Spleen (tissue), 7 donors: Measurements from ENCODE around the gene ALPK3.

Experiments used
- CTCF ChIP-seq, 11 experiments: fragments of 200-600 bp in 7 of 11; fragments of 450-650 bp in 4 of 11; sonication (generic) in 4 of 11; IDR thresholded peaks in 8 of 11; conservative IDR thresholded peaks in 3 of 11; 1 replicate in 7 of 11; 2 replicates in 4 of 11; pipeline versions ENCODE4 v1.4.0 to v1.8.0; 2016 to 2021; ENCODE audit warnings: antibody characterized with exemption in 11 of 11, inconsistent platforms in 4 of 11, mild to moderate bottlenecking in 1 of 11
- POLR2A ChIP-seq, 3 donors: fragments of 450-650 bp; IDR thresholded peaks; one replicate each; pipeline ENCODE4 v1.5.1; 2017; ENCODE audit warnings: antibody characterized with exemption in 3 of 3, mild to moderate bottlenecking in 1 of 3
- POLR2AphosphoS5 ChIP-seq, 3 donors: sonication (generic); formaldehyde crosslinking; IDR thresholded peaks; one replicate each; pipeline ENCODE4 v1.5.1; 2017; ENCODE audit warnings: antibody characterized with exemption in 3 of 3
- donor health status: DM: no; HTN: no; CAD: no; lungs with moderate emphysema.
- donor health status: DM: no; HTN: no; CAD: no.
- donor health status: DM: no; HTN: no; CAD: no.

DNA sequence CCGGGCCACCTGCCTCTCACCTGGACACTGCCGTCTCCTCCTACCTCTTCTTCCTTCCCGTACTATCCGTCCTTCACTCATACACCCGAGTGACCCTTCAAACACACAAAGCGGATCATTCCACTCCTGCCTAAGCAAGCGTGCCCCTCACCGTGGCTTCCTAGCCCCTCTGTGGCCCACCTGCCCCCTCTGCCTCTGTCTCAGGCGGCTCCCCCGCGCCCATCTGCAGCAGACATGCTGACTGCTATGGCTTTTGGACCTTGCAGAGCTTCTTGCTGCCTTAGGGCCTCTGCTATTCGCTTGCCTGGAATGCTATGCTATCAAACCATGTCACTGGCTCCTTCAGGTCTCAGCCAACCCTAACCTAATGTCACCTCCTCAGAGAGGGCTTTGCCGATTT is 105.4 kb downstream of the ALPK3 start:
- no peak for TF ChIP-seq CTCF (IDR thresholded peaks at IDR 0.05 in 8 of 11, conservative IDR thresholded peaks at IDR 0.05 in 3 of 11)
- no peak for TF ChIP-seq POLR2AphosphoS5 (IDR thresholded peaks at IDR 0.05)
- TF ChIP-seq POLR2A (IDR thresholded peaks at IDR 0.05): no peak
